ENCODE measurements around the gene CTCFL. TPM values are rescaled to one million over a fixed set of nuclear protein-coding genes. Genes with fewer than 3 reads are reported as not detected.

Gene CTCFL
- total and polyA plus RNA-seq, 2 donors (not counting 3 experiments of a cell fraction or from before 2014, with no cell fraction given), result not detected

GRCh38 chr20:57456116-57456515, 68.8 kb downstream of the CTCFL start:
- H3K9me1 ChIP-seq (replicated peaks; ENCODE audit: control insufficient read depth, extremely low read depth, insufficient read depth, low read length), result no peaks in the 10 kb centered on the region
- dilution Hi-C loops (cut with MboI; ENCODE audit: extremely low pct_ligation_motif_present, low sequenced_read_pairs), result no loop called here
- BruUV-seq (replicated peaks), result no TSS peak
- H4K20me1 ChIP-seq (replicated peaks; ENCODE audit: control insufficient read depth, extremely low read depth, insufficient read depth, low read length), result no peaks in the 10 kb centered on the region
- no peak overlapping the region for H3K27ac ChIP-seq (ENCODE audit: insufficient read depth, low read depth, low read length)
- no peak overlapping the region for H3K4me3 ChIP-seq (replicated peaks in 1 of 3; ENCODE audit: insufficient read depth in 1 of 3, low read depth in 1 of 3, low read length in 3 of 3)
- H3K9ac ChIP-seq (replicated peaks; ENCODE audit: extremely low read depth, insufficient read depth, low read length), result no peak overlapping the region
- H3K4me1 ChIP-seq (ENCODE audit: control insufficient read depth, extremely low read depth, insufficient read depth, low read length), result no peaks in the 10 kb centered on the region
- no peak for FAIRE-seq
- DNase-seq (ENCODE audit: low read depth, low spot score), result no peak
- ChIA-PET POLR2A (no interaction called here), CTCF (no interaction called here)
- intact Hi-C loops (cut with micrococcal nuclease), result no loop called here
- H3K27me3 ChIP-seq (ENCODE audit: control insufficient read depth in 2 of 2, insufficient read depth in 2 of 2, low read length in 2 of 2), result no peaks in the 10 kb centered on the region
- no peaks in the 10 kb centered on the region for H3K79me2 ChIP-seq (ENCODE audit: control insufficient read depth, insufficient read depth, low read length)
- H3K36me3 ChIP-seq (ENCODE audit: control insufficient read depth in 2 of 2, extremely low read depth in 1 of 2, insufficient read depth in 2 of 2, low read length in 2 of 2), result no peaks in the 10 kb centered on the region
- H3K9me3 ChIP-seq (replicated peaks; ENCODE audit: control insufficient read depth, insufficient read depth, low read length), result no peaks in the 10 kb centered on the region
- H3K4me2 ChIP-seq (ENCODE audit: insufficient read depth, low read length), result no peak overlapping the region
- TF ChIP-seq MYC (IDR thresholded peaks at IDR 0.05; ENCODE audit: low read depth, low read length) (no peak), POLR2AphosphoS5 (IDR thresholded peaks at IDR 0.05; ENCODE audit: insufficient read depth, low read depth, low read length) (no peak), GATA2 (IDR thresholded peaks at IDR 0.05; ENCODE audit: insufficient read depth, insufficient read length, low read depth, low read length) (no peak), JUN (IDR thresholded peaks at IDR 0.05; ENCODE audit: borderline replicate concordance, insufficient read depth, insufficient read length, low read depth) (no peak), MAX (IDR thresholded peaks at IDR 0.05; ENCODE audit: insufficient read depth, insufficient read length) (no peak), FOS (IDR thresholded peaks at IDR 0.05; ENCODE audit: borderline replicate concordance, insufficient read depth, low read length) (no peak), EZH2 (IDR thresholded peaks at IDR 0.05; ENCODE audit: borderline replicate concordance, low read depth, low read length, severe bottlenecking) (no peak), POLR2A (IDR thresholded peaks at IDR 0.05; ENCODE audit: low read depth, low read length) (no peak)
- TF ChIP-seq, protein P1, sequence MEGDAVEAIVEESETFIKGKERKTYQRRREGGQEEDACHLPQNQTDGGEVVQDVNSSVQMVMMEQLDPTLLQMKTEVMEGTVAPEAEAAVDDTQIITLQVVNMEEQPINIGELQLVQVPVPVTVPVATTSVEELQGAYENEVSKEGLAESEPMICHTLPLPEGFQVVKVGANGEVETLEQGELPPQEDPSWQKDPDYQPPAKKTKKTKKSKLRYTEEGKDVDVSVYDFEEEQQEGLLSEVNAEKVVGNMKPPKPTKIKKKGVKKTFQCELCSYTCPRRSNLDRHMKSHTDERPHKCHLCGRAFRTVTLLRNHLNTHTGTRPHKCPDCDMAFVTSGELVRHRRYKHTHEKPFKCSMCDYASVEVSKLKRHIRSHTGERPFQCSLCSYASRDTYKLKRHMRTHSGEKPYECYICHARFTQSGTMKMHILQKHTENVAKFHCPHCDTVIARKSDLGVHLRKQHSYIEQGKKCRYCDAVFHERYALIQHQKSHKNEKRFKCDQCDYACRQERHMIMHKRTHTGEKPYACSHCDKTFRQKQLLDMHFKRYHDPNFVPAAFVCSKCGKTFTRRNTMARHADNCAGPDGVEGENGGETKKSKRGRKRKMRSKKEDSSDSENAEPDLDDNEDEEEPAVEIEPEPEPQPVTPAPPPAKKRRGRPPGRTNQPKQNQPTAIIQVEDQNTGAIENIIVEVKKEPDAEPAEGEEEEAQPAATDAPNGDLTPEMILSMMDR (IDR thresholded peaks at IDR 0.05; ENCODE audit: extremely low read depth in 1 of 2, insufficient read depth in 1 of 2, low read depth in 1 of 2, low read length in 2 of 2), result no peak
- H2AFZ ChIP-seq (ENCODE audit: low read depth, low read length), result no peak overlapping the region

All from endothelial cell of umbilical vein (primary cell).